Fibroblast of lung (primary cell): ENCODE data around the gene CA12. TPM values are rescaled to one million over a fixed set of nuclear protein-coding genes. Genes with fewer than 3 reads are reported as not detected.
A peak's percentile ranks its signal among the peaks of the same experiment; 100 is the strongest.

Experiments used
- DNase-seq, 2 donors: peaks; one replicate each; pipeline versions ENCODE4 v3.0.0 to v3.0.0-alpha.2; 2010; ENCODE audit warnings: low read depth in 2 of 2
- H2AFZ ChIP-seq: 2 replicates; pipeline ENCODE4 v1.5.1; 2012; ENCODE audit warnings: low read length, control low read depth, inconsistent platforms
- H3K27ac ChIP-seq: 2 replicates; pipeline ENCODE4 v1.5.1; 2011; ENCODE audit warnings: low read length, control low read depth; ENCODE audit not compliant: insufficient read depth
- H3K27me3 ChIP-seq: 2 replicates; pipeline ENCODE4 v1.5.1; 2011; ENCODE audit warnings: mild to moderate bottlenecking, low read length; ENCODE audit not compliant: control insufficient read depth, insufficient read depth
- H3K36me3 ChIP-seq: 2 replicates; pipeline ENCODE4 v1.5.1; 2011; ENCODE audit warnings: low read length; ENCODE audit not compliant: control insufficient read depth, insufficient read depth
- H3K4me1 ChIP-seq: 2 replicates; pipeline ENCODE4 v1.5.1; 2011; ENCODE audit warnings: low read length; ENCODE audit not compliant: control insufficient read depth, insufficient read depth; ENCODE audit errors: extremely low read depth
- H3K4me2 ChIP-seq: 2 replicates; pipeline ENCODE4 v1.5.1; 2011; ENCODE audit warnings: low read length, control low read depth; ENCODE audit not compliant: insufficient read depth; ENCODE audit errors: extremely low read depth
- H3K4me3 ChIP-seq, 4 experiments: fragments of 200-600 bp in 1 of 4; sonication (generic) in 1 of 4; replicated peaks in 1 of 4; 2 replicates each; pipeline ENCODE4 v1.5.1; 2011 to 2016; ENCODE audit warnings: low read length in 4 of 4, low read depth in 3 of 4, mild to moderate bottlenecking in 3 of 4, control low read depth in 2 of 4, inconsistent platforms in 1 of 4, mixed read lengths in 1 of 4; ENCODE audit not compliant: insufficient read depth in 1 of 4; ENCODE audit errors: control extremely low read depth in 1 of 4
- H3K79me2 ChIP-seq: 2 replicates; pipeline ENCODE4 v1.5.1; 2012; ENCODE audit warnings: mild to moderate bottlenecking, low read length, inconsistent platforms; ENCODE audit not compliant: control insufficient read depth, insufficient read depth
- H3K9ac ChIP-seq: 2 replicates; pipeline ENCODE4 v1.5.1; 2011; ENCODE audit warnings: mild to moderate bottlenecking, low read length, control low read depth; ENCODE audit not compliant: insufficient read depth
- H3K9me3 ChIP-seq: 2 replicates; pipeline ENCODE4 v1.5.1; 2012; ENCODE audit warnings: low read depth, low read length; ENCODE audit not compliant: control insufficient read depth, insufficient read depth
- H4K20me1 ChIP-seq: 2 replicates; pipeline ENCODE4 v1.5.1; 2011; ENCODE audit warnings: low read length; ENCODE audit not compliant: control insufficient read depth, insufficient read depth; ENCODE audit errors: extremely low read depth
- EZH2 ChIP-seq: IDR thresholded peaks from 2 replicates; pipeline ENCODE4 v1.5.1; 2012; ENCODE audit warnings: low read length, control low read depth, mild to moderate bottlenecking; ENCODE audit errors: missing control alignments
- polyA plus RNA-seq, 2 donors: library from polyadenylated mRNA; depleted of rRNA in 1 of 2; stranded (reverse) in 1 of 2; unstranded in 1 of 2; fragments of >200 nt; gene quantifications; 2 replicates each; pipeline ENCODE4 v1.2.1, GENCODE V29; 2011 to 2012; ENCODE audit warnings: missing spikeins in 1 of 2
- total RNA-seq: library from RNA; depleted of rRNA; stranded (reverse); fragments of >200 nt; gene quantifications from 2 replicates; pipeline ENCODE4 v1.2.1, GENCODE V29; 2014
- TF ChIP-seq, protein P1 (sequence below), 2 donors: IDR thresholded peaks in 1 of 2; conservative IDR thresholded peaks in 1 of 2; 1 replicate in 1 of 2; 2 replicates in 1 of 2; pipeline ENCODE4 v1.5.1; 2011 to 2012; ENCODE audit warnings: low read length in 2 of 2, control low read depth in 1 of 2, inconsistent platforms in 1 of 2, low read depth in 1 of 2, mild to moderate bottlenecking in 1 of 2

CA12 gene
- total and polyA plus RNA-seq, 2 donors (not counting 1 experiment from before 2014, with no cell fraction given): 30.6 to 48.4 TPM

DNA sequence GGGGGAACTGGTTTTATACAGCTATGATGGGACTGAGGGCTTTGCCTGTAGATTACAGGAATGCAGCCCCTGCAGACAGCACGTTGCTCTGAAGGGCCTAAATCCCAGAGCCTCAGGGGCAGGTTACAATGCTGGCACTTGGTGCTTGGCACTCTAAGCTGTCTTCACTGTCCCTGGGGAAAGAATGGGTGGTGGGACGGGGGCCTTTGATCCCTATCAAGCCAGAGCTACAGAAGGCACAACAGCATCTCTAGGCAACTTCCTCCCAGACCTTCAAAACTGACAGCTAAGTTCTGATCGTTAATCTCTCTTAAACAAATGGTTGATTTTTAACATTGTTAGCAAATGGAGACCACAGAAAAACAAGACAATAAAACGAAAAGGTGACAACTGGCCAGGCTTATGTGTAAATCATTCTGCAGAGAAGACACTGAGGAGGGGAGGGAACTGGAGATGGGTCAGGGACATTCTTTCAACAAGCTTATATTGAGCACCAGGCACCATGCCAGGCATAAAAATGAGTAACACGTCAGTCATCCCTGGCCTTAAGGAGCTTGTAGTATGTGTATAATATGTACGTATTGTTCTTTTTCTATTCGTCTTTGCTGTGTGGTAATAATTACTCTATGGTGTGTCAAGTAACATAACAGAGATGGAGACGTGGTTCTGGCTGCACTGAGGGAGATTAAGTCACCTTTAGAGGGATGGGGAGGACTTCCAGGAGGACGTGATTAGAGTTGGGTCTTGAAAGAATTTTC lies 49.1 kb downstream of the CA12 start:
- DNase-seq: peak; percentile 86 to 90
- H3K36me3 ChIP-seq: no peaks in the 10 kb centered on the region
- no peaks in the 10 kb centered on the region for H4K20me1 ChIP-seq
- H3K4me2 ChIP-seq: no peak overlapping the region
- TF ChIP-seq, protein P1, sequence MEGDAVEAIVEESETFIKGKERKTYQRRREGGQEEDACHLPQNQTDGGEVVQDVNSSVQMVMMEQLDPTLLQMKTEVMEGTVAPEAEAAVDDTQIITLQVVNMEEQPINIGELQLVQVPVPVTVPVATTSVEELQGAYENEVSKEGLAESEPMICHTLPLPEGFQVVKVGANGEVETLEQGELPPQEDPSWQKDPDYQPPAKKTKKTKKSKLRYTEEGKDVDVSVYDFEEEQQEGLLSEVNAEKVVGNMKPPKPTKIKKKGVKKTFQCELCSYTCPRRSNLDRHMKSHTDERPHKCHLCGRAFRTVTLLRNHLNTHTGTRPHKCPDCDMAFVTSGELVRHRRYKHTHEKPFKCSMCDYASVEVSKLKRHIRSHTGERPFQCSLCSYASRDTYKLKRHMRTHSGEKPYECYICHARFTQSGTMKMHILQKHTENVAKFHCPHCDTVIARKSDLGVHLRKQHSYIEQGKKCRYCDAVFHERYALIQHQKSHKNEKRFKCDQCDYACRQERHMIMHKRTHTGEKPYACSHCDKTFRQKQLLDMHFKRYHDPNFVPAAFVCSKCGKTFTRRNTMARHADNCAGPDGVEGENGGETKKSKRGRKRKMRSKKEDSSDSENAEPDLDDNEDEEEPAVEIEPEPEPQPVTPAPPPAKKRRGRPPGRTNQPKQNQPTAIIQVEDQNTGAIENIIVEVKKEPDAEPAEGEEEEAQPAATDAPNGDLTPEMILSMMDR (conservative IDR thresholded peaks at IDR 0.05 in 1 of 2, IDR thresholded peaks at IDR 0.05 in 1 of 2; ENCODE audit: low read depth in 1 of 2, low read length in 2 of 2): no peak
- TF ChIP-seq EZH2: no peak
- H3K79me2 ChIP-seq: no peaks in the 10 kb centered on the region
- H3K9ac ChIP-seq: no peak overlapping the region
- no peak overlapping the region for H3K4me3 ChIP-seq
- H3K4me1 ChIP-seq: peaks cover 6% of the 10 kb centered on the region
- H2AFZ ChIP-seq: no peak overlapping the region
- H3K27me3 ChIP-seq: no peaks in the 10 kb centered on the region
- no peaks in the 10 kb centered on the region for H3K9me3 ChIP-seq
- H3K27ac ChIP-seq: no peak overlapping the region

DNA sequence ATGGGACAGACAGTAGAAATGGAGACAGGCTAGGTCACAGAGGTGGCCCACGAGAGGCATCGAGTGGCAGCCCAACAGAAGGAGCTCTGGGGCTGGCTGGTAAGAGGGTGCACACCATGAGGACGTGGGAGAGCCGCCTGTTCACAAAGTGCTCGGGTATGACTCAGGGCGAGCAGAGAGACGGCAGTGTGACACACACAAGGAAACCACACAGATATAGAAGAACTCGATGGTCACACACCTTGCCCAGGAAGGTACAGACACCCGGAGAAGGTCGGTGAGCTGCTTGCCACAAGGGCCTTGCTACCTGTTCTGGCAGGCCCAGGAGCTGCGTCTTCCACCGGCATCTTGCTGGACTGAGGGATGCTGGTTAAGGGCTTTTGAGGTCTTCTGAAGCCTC lies 50.2 kb downstream of the CA12 start:
- Histone ChIP-seq H3K27ac (no peak overlapping the region), H4K20me1 (no peaks in the 10 kb centered on the region), H3K79me2 (no peaks in the 10 kb centered on the region), H3K27me3 (no peaks in the 10 kb centered on the region), H3K9me3 (no peaks in the 10 kb centered on the region), H3K9ac (no peak overlapping the region), H3K4me2 (no peak overlapping the region), H3K4me3 (no peak overlapping the region), H3K4me1 (peaks cover 6% of the 10 kb centered on the region), H3K36me3 (no peaks in the 10 kb centered on the region), H2AFZ (no peak overlapping the region)
- TF ChIP-seq EZH2: no peak
- TF ChIP-seq, protein P1 (conservative IDR thresholded peaks at IDR 0.05 in 1 of 2, IDR thresholded peaks at IDR 0.05 in 1 of 2; ENCODE audit: low read depth in 1 of 2, low read length in 2 of 2): no peak
- peak in 1 of 2 donors; percentile 50 for DNase-seq

DNA sequence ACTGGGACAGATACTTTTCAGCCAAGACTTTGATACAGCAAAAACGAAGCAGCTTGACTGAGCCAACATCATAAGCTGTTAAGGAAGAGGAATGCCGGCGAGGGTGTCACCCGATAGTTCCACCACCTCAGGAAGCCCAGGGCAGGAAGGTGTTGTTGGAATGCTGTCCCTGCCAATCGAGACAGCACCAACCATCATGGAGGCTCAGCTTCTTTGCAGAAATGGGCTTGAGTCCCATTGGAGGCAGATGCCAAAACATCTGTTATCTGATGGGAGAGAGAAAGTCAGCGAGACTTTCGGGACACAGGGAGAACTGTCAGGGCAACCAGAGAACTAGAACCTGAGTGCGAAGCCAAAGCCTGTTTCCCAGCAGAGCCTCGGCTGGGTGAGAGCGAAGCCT lies 50.7 kb downstream of the CA12 start:
- Histone ChIP-seq H3K27me3 (no peaks in the 10 kb centered on the region), H3K9ac (no peak overlapping the region), H3K36me3 (no peaks in the 10 kb centered on the region), H4K20me1 (no peaks in the 10 kb centered on the region), H3K27ac (no peak overlapping the region), H2AFZ (no peak overlapping the region), H3K4me1 (peaks cover 6% of the 10 kb centered on the region), H3K79me2 (no peaks in the 10 kb centered on the region), H3K4me3 (no peak overlapping the region), H3K4me2 (no peak overlapping the region), H3K9me3 (no peaks in the 10 kb centered on the region)
- DNase-seq: no peak
- no peak for TF ChIP-seq EZH2
- TF ChIP-seq, protein P1 (conservative IDR thresholded peaks at IDR 0.05 in 1 of 2, IDR thresholded peaks at IDR 0.05 in 1 of 2; ENCODE audit: low read depth in 1 of 2, low read length in 2 of 2): no peak
